GM10248 (cell line): ENCODE results near the gene COQ10B.

ENCODE experiments used
- CTCF ChIA-PET: fragments of 300-600 bp; sonication (Branson Sonifier 250); formaldehyde crosslinking; extraction: SDS; loops from one replicate; lab custom pipeline; 2021; ENCODE audit warnings: antibody characterized with exemption; lab: Yijun Ruan, JAX
- POLR2A ChIA-PET: fragments of 350-650 bp; sonication (Branson Sonifier 250); formaldehyde crosslinking; extraction: SDS; loops from one replicate; lab custom pipeline; 2020; ENCODE audit warnings: antibody characterized with exemption; lab: Yijun Ruan, JAX
- DNase-seq: peaks from one replicate; pipeline ENCODE4 v3.0.0; 2012; ENCODE audit errors: extremely low spot score
- TF ChIP-seq, protein P1 (sequence below): IDR thresholded peaks from 2 replicates; pipeline ENCODE4 v1.5.1; 2012; ENCODE audit warnings: mild to moderate bottlenecking, low read depth; ENCODE audit errors: extremely low read depth, missing control alignments, control extremely low read depth

The COQ10B gene

GRCh38 chr2:197514754-197515153, 61.4 kb downstream of the COQ10B start:
- TF ChIP-seq, protein P1, sequence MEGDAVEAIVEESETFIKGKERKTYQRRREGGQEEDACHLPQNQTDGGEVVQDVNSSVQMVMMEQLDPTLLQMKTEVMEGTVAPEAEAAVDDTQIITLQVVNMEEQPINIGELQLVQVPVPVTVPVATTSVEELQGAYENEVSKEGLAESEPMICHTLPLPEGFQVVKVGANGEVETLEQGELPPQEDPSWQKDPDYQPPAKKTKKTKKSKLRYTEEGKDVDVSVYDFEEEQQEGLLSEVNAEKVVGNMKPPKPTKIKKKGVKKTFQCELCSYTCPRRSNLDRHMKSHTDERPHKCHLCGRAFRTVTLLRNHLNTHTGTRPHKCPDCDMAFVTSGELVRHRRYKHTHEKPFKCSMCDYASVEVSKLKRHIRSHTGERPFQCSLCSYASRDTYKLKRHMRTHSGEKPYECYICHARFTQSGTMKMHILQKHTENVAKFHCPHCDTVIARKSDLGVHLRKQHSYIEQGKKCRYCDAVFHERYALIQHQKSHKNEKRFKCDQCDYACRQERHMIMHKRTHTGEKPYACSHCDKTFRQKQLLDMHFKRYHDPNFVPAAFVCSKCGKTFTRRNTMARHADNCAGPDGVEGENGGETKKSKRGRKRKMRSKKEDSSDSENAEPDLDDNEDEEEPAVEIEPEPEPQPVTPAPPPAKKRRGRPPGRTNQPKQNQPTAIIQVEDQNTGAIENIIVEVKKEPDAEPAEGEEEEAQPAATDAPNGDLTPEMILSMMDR: no peak
- DNase-seq: no peak
- ChIA-PET POLR2A (interaction anchor here (0.5 to 2.5 kb wide), 5 partner anchors 9 to 57 kb away, joined by 3 to 22 read pairs (median 4); partner anchors contain the start of genes HSPD1 and HSPE1), CTCF (no interaction called here)

- CTCF ChIA-PET: no interaction called here
Observed at GRCh38 chr2:197515315-197515738, 62.0 kb downstream of the COQ10B start.

GRCh38 chr2:197515739-197516392, 62.5 kb downstream of the COQ10B start, which contains the start of gene MOB4:
MOB4 (plus strand) TSS chr2:197516066; CDS start chr2:197516087, 21 bp downstream.
- peak; percentile 96 for DNase-seq
- POLR2A ChIA-PET: interaction anchor here (0.8 to 2.5 kb wide), 8 partner anchors 10 to 58 kb away, joined by 3 to 22 read pairs (median 3); partner anchors contain the start of genes HSPD1 and HSPE1
- CTCF ChIA-PET: interaction anchor here (0.8 to 1.6 kb wide), 4 partner anchors 8 to 17 kb away, joined by 3 to 6 read pairs (median 4); partner anchors contain the start of genes HSPD1 and HSPE1
- TF ChIP-seq, protein P1: no peak

More at GRCh38 chr2:197515315-197515738, 62.0 kb downstream of the COQ10B start:
- POLR2A ChIA-PET: interaction anchor here (0.5 to 2.5 kb wide), 7 partner anchors 9 to 58 kb away, joined by 3 to 22 read pairs (median 4); partner anchors contain the start of genes HSPD1 and HSPE1
- peak; percentile 14 for DNase-seq
- TF ChIP-seq, protein P1: no peak

GRCh38 chr2:197516393-197516761, 63.0 kb downstream of the COQ10B start:
- TF ChIP-seq, protein P1: no peak
- ChIA-PET CTCF (interaction anchor here (0.8 to 1.6 kb wide), 4 partner anchors 9 to 18 kb away, joined by 3 to 6 read pairs (median 4); partner anchors contain the start of genes HSPD1 and HSPE1), POLR2A (interaction anchor here (0.6 to 2.5 kb wide), 8 partner anchors 10 to 171 kb away, joined by 3 to 22 read pairs (median 4); partner anchors contain the start of genes HSPD1 and HSPE1)
- DNase-seq: peak; percentile 26

DNA sequence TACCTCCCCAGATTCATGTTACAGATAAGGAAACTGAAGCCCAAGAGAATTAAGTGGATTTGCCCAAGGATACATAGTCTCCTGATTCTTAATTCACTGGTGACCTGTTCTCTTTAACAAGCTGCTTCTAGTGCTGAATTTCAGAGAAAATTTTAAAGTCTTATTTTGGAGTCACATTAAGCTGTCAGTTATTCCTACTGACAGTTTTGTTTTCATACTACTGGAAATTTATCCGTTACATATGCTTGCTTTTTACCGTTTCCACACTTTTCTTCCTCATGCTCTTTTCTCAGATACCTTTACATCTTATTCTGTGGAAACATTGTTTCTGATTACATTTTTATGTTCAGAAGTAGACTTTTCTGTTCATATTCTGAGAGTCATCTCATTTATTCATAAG, 63.8 kb downstream of the COQ10B start:
- DNase-seq: no peak
- CTCF ChIA-PET: interaction anchor here (1.6 kb wide), 1 partner anchor 9 kb away, joined by 6 read pairs; no protein-coding TSS in a partner anchor
- POLR2A ChIA-PET: interaction anchor here (1.2 to 2.5 kb wide), 2 partner anchors 12 to 17 kb away, joined by 4 to 22 read pairs; partner anchors contain the start of genes HSPD1 and HSPE1
- TF ChIP-seq, protein P1: no peak
